SK-N-SH treated with all-trans-retinoic acid at 6 μM for 48 hours (cell line): ENCODE results near the gene USP48.
A peak's percentile ranks its signal among the peaks of the same experiment; 100 is the strongest.

ENCODE experiments used
- ATAC-seq: fragments of 200-7000 bp; cut with Tn5 transposase; 3 replicates; pipeline ENCODE4 v1.9.1; 2020; ENCODE audit warnings: mild to moderate bottlenecking, moderate library complexity
- CREB5 ChIP-seq: fragments of 250-450 bp; sonication (Bioruptor Pico); IDR thresholded peaks from 2 replicates; pipeline ENCODE4 v1.5.1; 2020; ENCODE audit warnings: low read depth, mild to moderate bottlenecking, moderate library complexity
- CSDC2 ChIP-seq: fragments of 250-450 bp; sonication (Bioruptor Pico); IDR thresholded peaks from 2 replicates; pipeline ENCODE4 v1.5.0; 2020; ENCODE audit warnings: mild to moderate bottlenecking, moderate library complexity
- CSRNP3 ChIP-seq: fragments of 250-450 bp; sonication (Bioruptor Pico); IDR thresholded peaks from 2 replicates; pipeline ENCODE4 v1.5.1; 2021; ENCODE audit warnings: mild to moderate bottlenecking, moderate library complexity
- ESRRG ChIP-seq: fragments of 250-450 bp; sonication (Bioruptor Pico); IDR thresholded peaks from 2 replicates; pipeline ENCODE4 v1.6.1; 2021; ENCODE audit warnings: mild to moderate bottlenecking
- GLIS3 ChIP-seq: fragments of 250-450 bp; sonication (Bioruptor Pico); IDR thresholded peaks from 2 replicates; pipeline ENCODE4 v1.5.0; 2020; ENCODE audit warnings: mild to moderate bottlenecking, moderate library complexity
- ISL1 ChIP-seq: fragments of 250-450 bp; sonication (Bioruptor Pico); IDR thresholded peaks from 2 replicates; pipeline ENCODE4 v2.1.2; 2022; ENCODE audit warnings: mild to moderate bottlenecking, moderate library complexity
- OSR1 ChIP-seq: fragments of 250-450 bp; sonication (Bioruptor Pico); IDR thresholded peaks from 2 replicates; pipeline ENCODE4 v1.8.0; 2022; ENCODE audit warnings: moderate library complexity, mild to moderate bottlenecking, inconsistent platforms
- PATZ1 ChIP-seq: fragments of 250-450 bp; sonication (Bioruptor Pico); IDR thresholded peaks from 2 replicates; pipeline ENCODE4 v1.8.0; 2020; ENCODE audit warnings: mild to moderate bottlenecking, moderate library complexity, borderline replicate concordance
- POU6F1 ChIP-seq: fragments of 250-450 bp; sonication (Bioruptor Pico); IDR thresholded peaks from 2 replicates; pipeline ENCODE4 v1.8.0; 2021; ENCODE audit warnings: low read depth, mild to moderate bottlenecking, moderate library complexity, borderline replicate concordance
- PPARA ChIP-seq: fragments of 250-450 bp; sonication (Bioruptor Pico); IDR thresholded peaks from 2 replicates; pipeline ENCODE4 v1.5.0; 2020; ENCODE audit warnings: mild to moderate bottlenecking, borderline replicate concordance
- RARB ChIP-seq: fragments of 250-450 bp; sonication (Bioruptor Pico); IDR thresholded peaks from 2 replicates; pipeline ENCODE4 v1.8.0; 2021; ENCODE audit warnings: mild to moderate bottlenecking, moderate library complexity
- SNAI2 ChIP-seq: fragments of 250-450 bp; sonication (Bioruptor Pico); IDR thresholded peaks from 2 replicates; pipeline ENCODE4 v1.5.0; 2020; ENCODE audit warnings: mild to moderate bottlenecking, moderate library complexity
- TCF4 ChIP-seq: fragments of 250-450 bp; sonication (Bioruptor Pico); IDR thresholded peaks from 2 replicates; pipeline ENCODE4 v1.8.0; 2021; ENCODE audit warnings: mild to moderate bottlenecking, moderate library complexity, borderline replicate concordance
- TOX ChIP-seq: fragments of 250-450 bp; sonication (Bioruptor Pico); IDR thresholded peaks from 2 replicates; pipeline ENCODE4 v1.8.0; 2021; ENCODE audit warnings: mild to moderate bottlenecking, moderate library complexity, borderline replicate concordance
- ZC3H10 ChIP-seq: fragments of 250-450 bp; sonication (Bioruptor Pico); IDR thresholded peaks from 2 replicates; pipeline ENCODE4 v1.5.1; 2021; ENCODE audit warnings: mild to moderate bottlenecking, moderate library complexity
- ZFP3 ChIP-seq: fragments of 250-450 bp; sonication (Bioruptor Pico); IDR thresholded peaks from 2 replicates; pipeline ENCODE4 v1.5.0; 2020; ENCODE audit warnings: mild to moderate bottlenecking, moderate library complexity
- ZFP30 ChIP-seq: fragments of 450-650 bp; formaldehyde crosslinking; IDR thresholded peaks from 2 replicates; pipeline ENCODE4 v1.5.0; 2022; ENCODE audit warnings: mild to moderate bottlenecking, moderate library complexity
- ZNF565 ChIP-seq: fragments of 450-650 bp; formaldehyde crosslinking; conservative IDR thresholded peaks from 2 replicates; pipeline ENCODE4 v1.5.0; 2020; ENCODE audit warnings: low read depth, mild to moderate bottlenecking, moderate library complexity
- ZNF70 ChIP-seq: fragments of 450-650 bp; formaldehyde crosslinking; IDR thresholded peaks from 2 replicates; pipeline ENCODE4 v1.5.0; 2020; ENCODE audit warnings: mild to moderate bottlenecking, moderate library complexity
- ZNF8 ChIP-seq: fragments of 450-650 bp; formaldehyde crosslinking; IDR thresholded peaks from 2 replicates; pipeline ENCODE4 v1.5.0; 2020; ENCODE audit warnings: mild to moderate bottlenecking, moderate library complexity

The USP48 gene

GRCh38 chr1:21669258-21670058, 113.5 kb downstream of the USP48 start, which contains the start of gene RAP1GAP:
RAP1GAP (minus strand) TSS chr1:21669357; CDS start chr1:21620032, 49,325 bp downstream.
- TF ChIP-seq PATZ1 (CRISPR knock-in tag): no peak
- no peak for TF ChIP-seq ZC3H10 (CRISPR knock-in tag)
- ATAC-seq: peak; percentile 19

GRCh38 chr1:21668951-21669257, 114.0 kb downstream of the USP48 start:
- no peak for ATAC-seq
- TF ChIP-seq TOX (CRISPR knock-in tag) (no peak), SNAI2 (CRISPR knock-in tag) (no peak), ZNF8 (CRISPR knock-in tag) (no peak), ZFP3 (CRISPR knock-in tag) (no peak)

GRCh38 chr1:21668232-21668950, 114.6 kb downstream of the USP48 start:
- ATAC-seq: no peak
- TF ChIP-seq ZFP3 (CRISPR knock-in tag): no peak
- TF ChIP-seq PPARA: no peak
- TF ChIP-seq GLIS3: no peak
- TF ChIP-seq TCF4 (CRISPR knock-in tag): no peak
- no peak for TF ChIP-seq RARB
- no peak for TF ChIP-seq ZFP30 (CRISPR knock-in tag)
- TF ChIP-seq POU6F1 (CRISPR knock-in tag): no peak
- TF ChIP-seq OSR1 (CRISPR knock-in tag): no peak
- TF ChIP-seq CSRNP3 (CRISPR knock-in tag): no peak
- no peak; the same call in 1 of the 2 replicates for TF ChIP-seq PATZ1 (CRISPR knock-in tag)
- no peak for TF ChIP-seq ESRRG (CRISPR knock-in tag)

GRCh38 chr1:21667348-21668231, 115.4 kb downstream of the USP48 start:
- no peak for ATAC-seq
- no peak for TF ChIP-seq ZC3H10 (CRISPR knock-in tag)
- TF ChIP-seq ZNF70: no peak
- TF ChIP-seq ZFP3 (CRISPR knock-in tag): no peak
- no peak for TF ChIP-seq CSDC2 (CRISPR knock-in tag)
- no peak for TF ChIP-seq CREB5
- TF ChIP-seq ZNF565 (CRISPR knock-in tag): no peak
- no peak for TF ChIP-seq ZFP30 (CRISPR knock-in tag)
- no peak for TF ChIP-seq ISL1
- no peak for TF ChIP-seq OSR1 (CRISPR knock-in tag)
- no peak for TF ChIP-seq TCF4 (CRISPR knock-in tag)
- TF ChIP-seq PPARA: no peak
- no peak for TF ChIP-seq CSRNP3 (CRISPR knock-in tag)
- TF ChIP-seq SNAI2 (CRISPR knock-in tag): no peak
